Daoy (cell line): Measurements from ENCODE around the gene RNPEPL1. TPM values are rescaled to one million over a fixed set of nuclear protein-coding genes. Genes with fewer than 3 reads are reported as not detected.

Experiments
- DNase-seq: peaks from one replicate; pipeline ENCODE4 v3.0.0-alpha.2; 2015; ENCODE audit warnings: low read depth
- total RNA-seq: library from RNA; depleted of rRNA; stranded (reverse); fragments of >200 nt; shearing (Covaris generic); gene quantifications from 2 replicates; pipeline ENCODE4 v1.2.3, GENCODE V29; 2014

RNPEPL1 gene
- total RNA-seq, 1 experiment from 2014 or later, result 2.3 TPM

DNA sequence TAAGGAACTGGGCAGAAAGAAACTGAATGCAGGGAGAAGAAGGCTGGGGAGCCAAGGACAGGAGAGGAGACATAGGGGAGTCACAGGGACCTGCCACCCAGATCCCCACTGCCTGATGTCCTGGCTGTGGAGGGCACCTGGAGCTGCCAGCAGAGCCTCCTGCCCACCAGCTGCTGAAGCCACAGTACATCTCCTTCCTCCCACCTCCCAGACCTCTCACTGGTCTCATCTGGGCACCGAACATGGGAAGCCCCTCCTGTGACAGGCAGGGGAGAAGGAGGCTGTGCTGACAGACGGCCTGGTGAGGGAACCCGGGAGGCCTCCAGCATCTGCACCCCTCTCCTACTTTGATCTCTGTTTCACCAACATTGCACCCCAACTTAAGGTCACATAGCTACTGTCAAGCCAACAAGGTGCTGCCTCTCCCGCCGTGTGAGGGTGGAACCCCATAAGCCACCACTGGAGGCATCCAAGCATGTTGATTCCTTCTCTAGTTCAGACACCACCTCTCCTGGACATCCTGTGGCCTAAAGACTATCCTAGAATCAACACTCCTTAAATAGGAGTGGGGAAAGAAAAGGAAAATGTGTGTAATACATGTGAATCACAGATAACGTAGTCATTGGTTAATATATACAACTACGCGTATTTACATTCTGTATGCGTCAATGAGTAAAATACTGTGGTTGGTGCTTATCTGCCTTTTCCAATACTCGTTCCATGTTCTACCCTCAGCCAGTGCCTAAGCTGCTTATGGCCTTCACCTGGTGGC is 3.5 kb upstream of the RNPEPL1 start:
- DNase-seq, result no peak

DNA sequence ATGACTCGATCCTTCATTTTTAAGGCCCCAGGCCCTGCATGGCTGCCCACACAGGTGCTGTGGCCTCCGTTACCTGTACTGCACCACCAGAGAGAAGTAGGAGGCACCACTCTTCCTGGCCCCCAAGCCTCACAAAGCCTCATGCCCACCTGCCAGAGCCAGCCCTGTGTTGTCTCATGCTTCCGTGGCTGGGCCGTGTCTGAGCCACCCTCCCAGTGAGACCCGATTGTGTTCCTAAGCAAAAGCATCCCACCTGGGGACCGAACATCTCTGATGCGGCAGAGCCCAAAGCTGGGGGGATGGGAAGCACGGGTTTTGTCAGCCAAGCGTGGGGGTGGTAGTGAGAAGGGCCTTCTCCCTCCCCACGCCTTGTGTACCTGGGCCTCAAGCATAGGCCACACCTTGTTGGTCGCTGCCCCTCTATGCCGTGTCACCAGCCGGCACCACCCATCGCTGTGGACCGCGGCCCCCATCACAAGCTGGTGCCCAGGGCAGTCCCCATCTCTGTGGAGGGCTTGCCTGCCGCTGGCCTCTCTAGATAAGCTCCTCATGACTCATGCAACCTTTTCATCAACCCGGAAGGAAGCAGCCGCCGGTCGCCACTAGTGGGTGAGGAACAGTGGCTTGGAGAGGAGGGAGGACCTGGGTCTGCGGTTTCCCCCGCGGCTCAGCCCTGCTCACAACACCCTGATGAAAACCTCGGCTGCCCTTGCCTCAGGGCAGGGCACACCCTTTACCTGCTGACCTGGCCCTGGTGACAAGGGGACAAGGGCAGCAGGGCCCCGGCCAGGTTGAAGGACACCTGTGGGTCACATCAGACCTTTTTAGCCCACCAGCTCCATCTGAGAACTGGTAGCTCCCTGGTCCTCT is 2.7 kb upstream of the RNPEPL1 start:
- DNase-seq, result peak; percentile 92

DNA sequence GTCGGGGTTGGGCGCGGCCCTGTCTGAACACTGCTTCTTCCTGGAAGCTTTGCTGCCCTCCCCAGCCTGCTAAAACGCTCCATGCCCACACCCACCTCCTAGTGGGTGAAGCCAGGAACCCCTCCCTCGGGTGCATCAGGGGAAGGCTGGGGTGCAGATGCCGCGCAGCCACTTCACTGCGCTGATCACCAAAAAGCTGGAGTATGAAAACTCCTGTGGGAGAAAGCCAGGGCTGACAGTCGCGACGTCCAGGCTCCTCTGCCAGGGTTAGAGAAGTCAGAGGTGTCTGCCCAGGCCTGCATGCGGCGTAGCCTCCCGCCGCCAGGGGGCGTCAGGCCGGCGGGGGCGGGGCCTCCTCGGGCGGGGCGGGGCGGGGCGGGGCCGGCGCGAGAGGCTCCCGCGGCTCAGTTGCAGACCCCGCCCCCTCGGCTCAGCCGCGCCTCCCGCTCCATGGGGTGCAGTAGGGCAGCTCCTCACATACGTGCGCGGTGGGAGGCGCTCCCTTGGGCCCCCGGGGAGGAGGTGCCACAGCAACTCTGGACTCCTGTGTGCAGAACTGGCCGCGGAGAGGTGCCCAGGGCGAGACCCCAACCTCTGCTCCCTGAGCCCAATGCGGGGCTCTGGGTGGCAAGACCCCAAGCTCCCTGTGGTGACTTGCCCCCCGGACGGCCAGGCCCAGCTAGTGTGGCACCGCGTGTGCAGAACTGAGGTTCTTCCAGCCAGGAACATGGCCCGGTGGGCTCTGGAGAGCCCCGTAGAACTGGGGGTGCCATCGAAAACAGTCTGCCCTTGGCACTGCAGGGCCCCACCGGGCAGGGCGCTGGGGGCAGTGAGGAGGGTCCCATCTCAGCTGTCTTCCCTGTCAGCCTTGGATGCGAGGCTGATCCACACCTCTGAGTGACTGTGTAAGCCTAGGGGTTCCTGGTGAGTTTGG is 1.8 kb upstream of the RNPEPL1 start:
- peak; percentile 94 for DNase-seq

DNA sequence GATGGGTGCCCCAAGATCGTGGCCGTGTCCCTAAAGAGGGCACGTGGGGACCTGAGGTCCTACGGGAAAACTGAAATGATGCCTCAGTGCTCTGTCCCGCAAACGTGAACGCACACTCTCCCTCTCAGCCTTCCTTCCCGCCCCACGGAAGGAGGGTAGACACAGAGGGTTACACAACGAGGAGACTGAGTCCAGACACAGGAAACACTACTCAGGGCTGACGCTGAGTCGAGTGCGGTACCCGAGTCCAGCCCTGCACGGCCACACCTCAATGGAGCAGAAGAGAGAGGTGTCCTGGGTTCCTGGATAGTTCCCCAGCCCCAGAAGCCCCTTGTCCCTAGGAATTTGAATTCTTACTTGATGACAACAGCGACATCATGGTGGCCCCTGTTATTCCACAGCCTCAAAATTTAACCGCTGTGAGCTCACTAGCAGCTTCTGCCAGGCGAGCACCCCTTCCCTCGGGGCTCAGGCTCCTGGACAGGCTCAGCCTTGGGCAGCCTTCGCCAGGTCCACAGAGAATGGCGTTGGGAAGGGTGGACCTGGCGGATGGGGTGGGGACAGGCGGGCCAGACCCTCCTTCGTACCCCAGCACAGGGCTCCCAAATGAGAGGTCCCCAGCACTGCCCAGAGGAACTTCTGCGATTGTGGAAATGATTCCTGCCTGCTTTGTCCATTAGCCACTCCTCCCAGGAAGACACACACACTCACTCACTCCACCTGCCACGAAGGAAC is 980 bp upstream of the RNPEPL1 start:
- DNase-seq, result no peak

DNA sequence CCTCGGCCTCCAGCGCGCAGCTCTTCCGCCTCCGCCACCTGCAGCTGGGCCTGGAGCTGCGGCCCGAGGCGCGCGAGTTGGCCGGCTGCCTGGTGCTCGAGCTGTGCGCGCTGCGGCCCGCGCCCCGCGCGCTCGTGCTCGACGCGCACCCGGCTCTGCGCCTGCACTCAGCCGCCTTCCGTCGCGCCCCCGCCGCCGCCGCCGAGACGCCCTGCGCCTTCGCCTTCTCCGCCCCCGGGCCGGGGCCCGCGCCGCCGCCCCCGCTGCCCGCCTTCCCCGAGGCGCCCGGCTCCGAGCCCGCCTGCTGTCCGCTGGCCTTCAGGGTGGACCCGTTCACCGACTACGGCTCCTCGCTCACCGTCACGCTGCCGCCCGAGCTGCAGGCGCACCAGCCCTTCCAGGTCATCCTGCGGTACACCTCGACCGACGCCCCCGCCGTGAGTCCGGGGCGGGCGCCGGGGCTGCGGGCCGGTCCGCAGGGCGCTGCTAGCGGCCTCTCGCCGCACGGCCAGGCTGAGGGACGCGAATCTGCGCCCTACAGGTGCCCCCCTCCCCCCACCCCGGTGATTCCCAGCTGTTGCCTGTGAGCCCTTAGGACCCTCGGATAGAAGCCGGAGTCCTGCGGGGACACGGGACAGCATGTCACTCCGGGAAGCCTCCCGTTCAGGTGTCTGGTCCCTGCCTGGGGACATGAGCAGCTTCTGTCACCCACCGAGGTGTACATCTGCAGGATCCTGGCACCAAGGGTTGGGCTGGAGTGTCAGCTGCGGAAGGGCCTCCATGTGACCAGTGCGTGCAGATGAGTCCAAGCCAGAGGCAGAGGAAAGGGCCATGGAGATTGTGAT is 616 bp downstream of the RNPEPL1 start:
- DNase-seq, result peak; percentile 71

DNA sequence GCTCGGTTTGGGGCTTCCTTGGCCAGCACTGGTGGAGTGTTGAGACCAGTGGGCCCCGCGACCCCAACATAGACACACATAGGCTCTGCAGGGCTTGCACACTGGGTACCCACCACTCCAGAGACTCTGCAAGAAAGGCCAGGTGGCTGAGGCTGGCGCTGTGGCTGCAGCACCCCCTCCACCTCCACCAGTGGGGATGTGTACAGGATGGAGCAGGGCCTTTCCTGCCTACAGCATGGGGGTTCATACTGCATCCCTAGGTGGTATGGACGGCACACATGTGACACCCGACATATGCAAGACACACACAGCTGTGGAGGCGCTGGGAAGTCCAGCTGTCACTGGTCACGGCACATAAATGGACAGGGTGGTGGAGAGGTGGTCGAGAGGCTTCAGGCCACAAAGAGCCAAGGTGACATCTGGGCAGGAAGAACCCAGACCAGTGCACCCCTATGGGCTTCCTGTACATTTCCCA is 1.3 kb downstream of the RNPEPL1 start:
- no peak for DNase-seq

DNA sequence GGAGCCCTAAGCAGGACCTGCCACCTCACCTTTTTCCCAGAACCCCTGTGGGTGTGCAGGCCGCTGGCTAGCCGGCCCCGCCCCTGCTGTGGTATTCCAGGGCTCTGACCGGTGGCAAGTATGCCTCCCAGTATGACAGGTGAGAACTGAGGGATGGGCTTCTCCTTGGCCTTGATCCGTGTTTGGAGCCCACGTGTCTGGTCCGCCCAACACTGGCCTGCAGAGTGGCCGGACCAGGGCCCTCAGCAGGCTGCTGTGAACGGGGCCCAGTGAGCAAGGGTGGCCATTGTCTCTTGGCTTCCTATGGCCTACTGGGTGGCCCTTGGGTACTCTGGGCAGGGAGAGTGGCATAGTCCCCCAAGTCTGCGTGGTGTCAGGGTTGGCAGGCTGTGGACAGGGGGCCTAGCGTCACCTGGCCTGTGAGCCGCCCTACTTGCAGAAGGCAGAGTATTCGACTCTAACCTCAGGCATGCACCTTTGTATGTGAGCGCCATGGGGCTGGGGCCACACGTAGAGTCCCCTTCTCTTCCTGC is 1.8 kb downstream of the RNPEPL1 start:
- DNase-seq, result no peak

DNA sequence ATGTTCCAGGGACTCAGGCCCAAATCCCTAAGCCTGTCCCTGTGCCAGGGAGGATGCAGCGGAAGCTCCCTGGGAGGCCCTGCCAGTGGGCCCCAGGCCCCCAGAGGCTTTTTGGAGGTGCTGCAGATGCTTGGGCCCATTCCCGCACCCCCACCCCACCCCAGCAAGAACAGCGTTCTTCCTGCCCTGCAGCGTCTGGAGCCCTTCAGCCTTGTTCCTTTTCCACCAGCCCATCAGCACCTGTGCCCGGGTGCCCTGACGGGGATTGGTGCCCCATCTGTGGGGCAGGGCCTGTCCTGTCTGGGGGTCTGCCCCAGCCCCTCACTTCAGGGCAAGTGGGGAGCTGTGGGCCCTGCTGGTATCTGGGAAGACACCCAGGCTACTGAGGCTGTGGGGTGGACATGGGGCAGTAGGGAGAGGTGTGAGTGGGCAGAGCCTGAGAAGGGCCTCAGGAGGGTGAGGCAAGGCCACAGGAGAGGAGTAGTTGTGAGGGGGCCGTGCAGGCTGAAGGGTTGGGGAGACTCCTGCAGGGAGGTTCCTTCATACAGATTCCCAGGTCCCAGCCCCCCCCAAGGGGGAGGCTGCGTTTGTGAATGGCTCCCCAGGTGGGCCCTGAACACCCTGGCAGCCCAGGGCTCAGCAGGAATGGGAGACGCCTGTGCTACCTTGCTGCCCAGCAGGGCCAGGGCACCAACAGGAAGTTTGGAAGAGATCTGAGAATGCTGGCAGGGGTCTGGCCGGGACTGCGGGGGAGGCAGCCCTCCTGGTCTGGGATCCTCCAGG is 2.4 kb downstream of the RNPEPL1 start:
- no peak for DNase-seq

DNA sequence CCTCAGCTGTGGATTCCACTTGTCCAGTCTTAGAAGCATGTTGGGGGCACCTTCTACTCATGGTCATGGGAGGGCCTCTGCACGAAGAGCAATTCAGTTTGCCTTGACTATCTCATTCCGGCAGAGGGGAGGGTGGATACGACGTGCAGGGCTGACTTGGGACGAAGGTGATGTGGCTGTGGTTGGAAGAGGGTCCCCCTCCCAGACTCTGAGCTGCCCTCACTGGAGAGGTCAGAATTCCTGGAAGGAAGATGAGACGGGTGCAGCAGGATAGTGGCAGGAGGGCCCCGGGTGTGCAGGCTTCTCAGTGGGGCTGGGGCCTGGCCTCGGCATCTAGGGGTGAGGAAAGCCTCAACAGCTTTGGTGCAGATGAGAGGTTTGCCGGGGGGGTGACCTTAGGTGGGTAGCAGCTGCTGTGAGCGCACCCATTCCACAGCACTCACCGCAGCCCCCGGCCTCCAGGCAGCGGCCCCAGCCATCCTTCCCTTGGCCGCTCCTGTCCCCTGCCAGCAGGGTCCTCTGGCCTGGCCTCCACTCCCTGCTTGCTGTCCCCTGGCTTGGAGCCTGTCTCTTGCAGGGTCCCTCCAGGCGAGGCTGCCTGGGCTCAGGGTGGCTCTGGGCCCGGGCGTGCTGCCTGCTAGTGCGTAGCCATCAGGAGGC is 3.2 kb downstream of the RNPEPL1 start:
- no peak for DNase-seq

DNA sequence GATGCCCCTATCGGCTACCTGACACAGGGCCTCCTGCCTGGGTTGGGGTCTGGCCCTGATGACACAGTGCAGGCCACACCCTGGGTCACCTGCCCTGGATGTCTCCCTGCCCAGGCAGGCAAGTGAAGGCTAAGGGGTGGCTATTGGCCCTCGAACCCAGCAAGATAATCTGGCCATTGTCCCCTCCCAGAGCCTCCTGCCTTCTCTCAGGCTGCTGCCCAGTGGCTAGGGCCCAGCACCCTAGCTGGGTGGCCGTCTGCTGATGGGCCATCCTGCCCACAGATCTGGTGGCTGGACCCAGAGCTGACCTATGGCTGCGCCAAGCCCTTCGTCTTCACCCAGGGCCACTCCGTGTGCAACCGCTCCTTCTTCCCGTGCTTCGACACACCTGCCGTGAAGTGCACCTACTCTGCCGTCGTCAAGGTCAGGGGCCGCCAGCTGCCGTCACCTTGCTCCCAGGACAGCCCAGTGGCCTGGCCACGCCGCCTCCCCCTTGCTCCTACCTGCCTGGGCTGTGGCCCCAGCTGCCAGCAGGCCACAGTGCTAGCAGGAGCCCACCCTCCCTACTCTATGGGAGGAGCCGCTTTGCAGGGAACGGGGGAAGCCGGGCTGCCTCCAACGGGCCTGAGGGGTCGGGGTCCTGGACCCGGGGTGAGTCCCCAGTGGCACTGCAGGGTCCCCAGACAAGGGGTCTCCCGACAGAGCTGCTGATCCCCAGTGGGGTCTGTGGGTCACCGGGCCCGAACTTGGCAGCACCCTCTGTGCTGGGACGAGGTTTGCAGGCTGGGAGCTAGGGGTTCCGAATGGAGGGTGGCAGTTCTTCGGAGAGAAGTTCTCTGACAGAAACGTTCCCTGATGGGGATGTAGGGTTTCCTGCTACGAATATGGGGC is 4.1 kb downstream of the RNPEPL1 start:
- no peak for DNase-seq

DNA sequence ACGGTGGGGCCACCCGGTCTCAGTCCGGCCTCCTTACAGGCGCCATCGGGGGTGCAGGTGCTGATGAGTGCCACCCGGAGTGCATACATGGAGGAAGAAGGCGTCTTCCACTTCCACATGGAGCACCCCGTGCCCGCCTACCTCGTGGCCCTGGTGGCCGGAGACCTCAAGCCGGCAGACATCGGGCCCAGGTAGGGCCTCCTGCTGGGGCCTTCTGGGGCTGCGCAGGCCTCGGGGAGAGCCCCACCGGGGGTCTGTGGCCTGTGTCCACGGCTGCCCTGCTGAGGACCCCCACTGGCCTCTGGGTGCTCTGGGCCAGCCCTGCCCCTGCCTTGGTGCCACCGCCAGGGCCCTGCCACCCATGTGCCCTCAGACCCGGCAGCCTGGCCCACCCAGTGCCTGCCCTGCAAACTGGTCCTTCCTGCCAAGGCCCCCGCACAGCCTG is 4.8 kb downstream of the RNPEPL1 start:
- DNase-seq, result no peak

DNA sequence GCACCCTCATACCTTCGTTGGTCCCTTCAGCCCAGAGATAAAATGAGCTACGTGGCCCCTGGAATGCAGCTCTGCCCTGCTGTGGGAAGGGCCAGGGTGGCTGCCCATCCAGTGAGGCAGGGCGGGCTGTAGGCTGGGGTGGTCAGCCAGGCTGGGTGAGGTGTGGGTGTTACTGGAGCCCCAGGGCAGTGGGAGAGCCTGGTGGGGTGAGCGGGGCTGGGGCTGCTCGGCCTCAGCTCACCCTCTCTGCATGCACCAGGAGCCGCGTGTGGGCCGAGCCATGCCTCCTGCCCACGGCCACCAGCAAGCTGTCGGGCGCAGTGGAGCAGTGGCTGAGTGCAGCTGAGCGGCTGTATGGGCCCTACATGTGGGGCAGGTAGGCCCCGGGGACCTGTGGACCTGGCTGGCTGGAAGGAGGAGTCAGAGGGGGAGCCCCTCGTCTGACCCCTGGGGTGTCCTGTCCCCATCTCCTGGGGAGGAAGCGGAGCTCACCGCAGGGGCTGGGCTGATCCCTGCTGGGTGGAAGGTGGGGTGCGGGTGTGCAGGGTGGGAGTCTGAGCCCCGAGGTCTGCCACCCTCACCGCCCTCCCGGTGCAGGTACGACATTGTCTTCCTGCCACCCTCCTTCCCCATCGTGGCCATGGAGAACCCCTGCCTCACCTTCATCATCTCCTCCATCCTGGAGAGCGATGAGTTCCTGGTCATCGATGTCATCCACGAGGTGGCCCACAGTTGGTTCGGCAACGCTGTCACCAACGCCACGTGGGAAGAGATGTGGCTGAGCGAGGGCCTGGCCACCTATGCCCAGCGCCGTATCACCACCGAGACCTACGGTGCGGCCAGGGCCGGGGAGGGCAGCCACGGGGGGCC is 5.5 kb downstream of the RNPEPL1 start:
- DNase-seq, result no peak

DNA sequence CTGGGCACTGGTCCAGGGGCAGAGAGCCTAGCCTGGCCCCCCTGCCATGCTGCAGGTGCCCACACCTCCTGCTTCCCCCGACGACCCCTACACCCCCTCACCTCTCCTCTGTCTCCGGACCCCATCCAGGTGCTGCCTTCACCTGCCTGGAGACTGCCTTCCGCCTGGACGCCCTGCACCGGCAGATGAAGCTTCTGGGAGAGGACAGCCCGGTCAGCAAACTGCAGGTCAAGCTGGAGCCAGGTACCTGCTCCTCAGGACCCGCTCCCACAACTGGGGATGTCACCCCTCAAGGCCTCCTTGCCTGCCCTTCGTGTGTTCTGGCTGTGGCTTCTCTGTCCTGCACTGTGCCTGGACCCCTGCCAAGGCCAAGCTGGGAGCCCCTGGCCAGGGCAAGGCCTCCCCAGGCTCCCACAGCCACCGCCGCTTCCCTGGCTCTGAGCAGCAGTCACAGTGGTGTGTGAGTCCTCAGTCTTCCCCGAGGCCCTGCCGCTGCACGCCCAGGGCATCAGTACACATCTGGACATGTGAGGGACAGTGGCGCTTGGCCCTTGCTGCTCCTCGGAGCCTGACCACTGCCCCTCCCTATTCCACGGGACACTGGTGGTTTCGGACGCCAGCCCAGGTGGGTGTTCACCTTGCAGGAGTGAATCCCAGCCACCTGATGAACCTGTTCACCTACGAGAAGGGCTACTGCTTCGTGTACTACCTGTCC is 6.3 kb downstream of the RNPEPL1 start:
- no peak for DNase-seq

DNA sequence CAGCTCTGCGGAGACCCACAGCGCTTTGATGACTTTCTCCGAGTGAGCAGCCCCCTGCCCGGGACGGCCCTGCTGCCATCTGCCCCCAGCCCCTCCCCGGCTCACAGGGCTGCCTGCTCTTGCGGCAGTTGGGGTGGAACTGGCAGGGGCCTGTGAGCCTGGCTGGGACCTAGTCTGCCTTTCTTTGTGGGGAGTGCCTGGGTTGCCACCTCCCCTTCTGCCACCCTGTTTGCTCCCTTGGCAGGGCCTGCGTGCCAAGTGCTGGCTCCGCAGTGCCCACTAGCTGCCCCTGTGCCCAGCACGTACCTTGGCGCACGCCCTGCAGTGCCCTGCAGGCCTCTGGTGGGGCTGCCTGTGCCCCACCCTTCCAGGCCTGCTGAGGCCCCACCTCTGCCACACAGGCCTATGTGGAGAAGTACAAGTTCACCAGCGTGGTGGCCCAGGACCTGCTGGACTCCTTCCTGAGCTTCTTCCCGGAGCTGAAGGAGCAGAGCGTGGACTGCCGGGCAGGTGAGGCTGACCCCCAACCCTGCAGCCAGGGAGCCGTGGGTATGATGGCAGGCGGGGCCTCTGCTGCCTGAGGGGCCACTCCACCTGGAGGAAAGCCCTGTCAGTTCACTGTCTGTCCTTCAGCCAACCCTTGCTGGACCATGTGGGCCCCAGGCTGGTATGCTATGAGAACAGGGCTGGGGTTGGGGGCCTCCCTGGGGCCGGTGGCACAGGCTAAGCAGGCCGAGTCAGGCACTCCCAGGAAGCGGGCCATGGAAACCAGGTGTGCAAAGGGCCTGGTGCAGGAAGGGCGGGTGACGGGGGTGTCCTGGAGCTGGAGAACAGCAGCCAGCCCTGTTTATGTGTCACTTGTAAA is 7.0 kb downstream of the RNPEPL1 start:
- no peak for DNase-seq

DNA sequence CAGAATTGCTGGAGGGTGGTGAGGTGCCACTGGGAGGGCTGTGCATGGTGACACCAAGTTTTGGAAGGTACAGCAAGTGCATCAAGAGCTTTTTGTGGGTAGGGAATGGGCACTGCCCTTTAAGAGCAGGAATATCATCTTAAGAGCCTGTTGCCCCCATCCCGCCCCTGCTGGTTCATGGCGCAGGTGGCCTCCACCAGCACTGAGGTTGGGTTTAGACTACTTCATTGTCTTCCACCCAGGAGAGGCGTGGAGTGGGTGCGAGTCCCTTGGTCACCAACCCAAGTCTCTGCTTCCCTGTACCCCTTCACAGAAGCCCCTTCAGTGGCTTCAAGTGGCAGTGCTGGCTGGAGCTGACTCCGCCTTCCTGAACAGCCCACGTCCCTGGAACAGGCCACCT is 7.8 kb downstream of the RNPEPL1 start:
- DNase-seq, result no peak
